Left ventricle myocardium superior (tissue), 1 donor: ENCODE data around the gene NUP210L. TPM values are rescaled to one million over a fixed set of nuclear protein-coding genes. Genes with fewer than 3 reads are reported as not detected.
"Not testable (repeated sequence)": the region's sequence is repeated elsewhere in the genome, so short reads cannot be mapped to it uniquely, and the experiment has no call there.

Experiments
- ATAC-seq: fragments of 200-7000 bp; cut with Tn5 transposase; one replicate; pipeline ENCODE4 v1.9.1; 2020; ENCODE audit warnings: mild to moderate bottlenecking, moderate library complexity
- DNase-seq: peaks from one replicate; pipeline ENCODE4 v3.0.0-alpha.2; 2020
- intact Hi-C: fragments of 100-400 bp; cut with micrococcal nuclease; formaldehyde crosslinking; loops from one replicate; pipeline ENCODE4 v1.11.0; 2022
- total RNA-seq: library from RNA; stranded (reverse); fragmentation: NEBNext Ultra II Directional; extraction: Animal tissue kit (Norgen Biotek cat#: 25700); gene quantifications from one replicate; pipeline ENCODE4 v1.2.1, GENCODE V29; 2021
- donor health status: DM: no; HTN: yes; CAD: no; lungs with severe emphysema.

The NUP210L gene
- total RNA-seq, 1 donor from 2014 or later: 0.27 TPM

DNA sequence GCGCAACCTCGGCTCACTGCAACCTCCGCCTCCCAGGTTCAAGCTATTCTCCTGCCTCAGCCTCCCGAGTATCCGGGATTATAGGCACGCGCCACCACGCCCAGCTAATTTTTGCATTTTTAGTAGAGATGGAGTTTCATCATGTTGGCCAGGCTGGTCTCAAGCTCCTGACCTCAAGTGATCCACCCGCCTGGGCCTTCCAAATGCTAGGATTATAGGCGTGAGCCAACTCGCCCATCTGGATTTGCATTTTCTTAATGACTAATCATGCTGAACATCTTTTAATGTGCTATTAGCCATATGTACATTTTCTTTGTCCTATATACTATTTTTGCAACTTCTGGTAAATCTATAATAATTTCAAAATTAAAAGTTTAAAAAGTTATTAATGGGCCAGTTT lies 31.7 kb downstream of the NUP210L start:
- ATAC-seq, DNase-seq, intact Hi-C loops: not testable (repeated sequence)

DNA sequence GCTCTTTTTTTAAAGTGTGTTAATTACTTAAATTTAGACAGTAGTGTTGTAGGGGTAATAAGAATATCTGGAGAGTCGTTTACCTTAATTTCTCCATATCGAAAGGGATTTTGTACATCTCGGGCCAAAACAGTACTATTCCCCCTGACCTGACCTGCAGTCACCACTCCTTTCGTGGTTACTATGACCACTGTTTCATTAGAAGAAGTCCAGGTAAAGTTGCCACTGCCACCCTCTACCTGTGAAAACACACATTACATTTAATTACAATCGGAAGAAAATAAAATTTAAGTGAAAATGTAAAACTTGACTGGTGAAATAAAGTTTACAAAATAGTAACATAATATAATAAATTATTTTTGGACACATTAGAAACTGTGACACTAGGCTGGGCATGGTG lies 37.2 kb downstream of the NUP210L start:
- ATAC-seq (no peak), DNase-seq (no peak)
- intact Hi-C loops: no loop called here

DNA sequence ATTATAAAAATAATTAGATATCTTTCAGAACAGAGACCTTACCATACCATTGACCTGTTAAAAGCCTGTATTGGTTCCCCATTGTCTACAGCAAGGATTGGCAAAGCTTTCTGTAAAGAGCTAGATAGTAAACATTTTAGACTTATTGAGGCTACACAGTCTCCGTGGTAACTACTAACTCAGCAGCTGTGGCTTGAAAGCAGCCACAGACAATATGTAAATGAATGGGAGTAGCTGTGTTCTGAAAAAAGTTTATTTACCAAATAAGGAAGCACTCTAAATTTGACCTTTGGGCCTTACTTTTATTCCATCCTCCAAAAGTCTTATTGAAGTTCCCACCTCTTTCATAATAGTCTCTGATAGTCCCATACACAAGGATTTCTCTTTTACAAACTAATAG lies 39.7 kb downstream of the NUP210L start:
- intact Hi-C loops: no loop called here
- no peak for ATAC-seq
- no peak for DNase-seq

DNA sequence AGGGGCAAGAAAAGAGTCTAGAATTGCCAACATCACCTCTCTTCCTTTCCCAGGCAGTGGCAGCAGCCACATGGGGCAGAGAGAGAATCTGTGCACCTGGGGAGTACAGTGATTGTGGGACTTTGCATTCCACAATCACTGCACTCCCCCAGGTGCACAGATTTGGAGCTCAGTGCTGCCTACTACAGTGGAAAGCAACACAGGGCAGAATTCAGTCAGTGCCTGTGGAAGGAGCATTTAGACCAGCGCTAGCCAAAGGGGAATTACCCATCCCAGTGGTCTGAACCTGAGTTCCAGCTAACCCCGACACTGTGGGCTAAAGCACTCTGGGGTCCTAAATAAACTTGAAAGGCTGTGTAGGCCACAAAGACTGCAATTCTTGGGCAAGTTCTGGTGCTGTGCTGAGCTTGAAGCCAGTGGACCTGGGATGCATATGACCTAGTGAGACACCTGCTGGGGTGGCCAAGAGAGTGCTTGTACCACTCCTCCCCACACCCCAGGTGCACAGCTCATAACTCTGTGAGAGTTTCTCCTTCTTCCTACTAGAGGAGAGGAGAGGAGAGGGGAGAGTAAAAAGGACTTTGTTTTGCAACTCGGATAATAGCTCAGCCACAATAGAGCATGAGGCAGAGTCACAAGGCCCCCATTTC lies 50.3 kb downstream of the NUP210L start:
- intact Hi-C loops: no loop called here
- ATAC-seq (no peak), DNase-seq (no peak)

DNA sequence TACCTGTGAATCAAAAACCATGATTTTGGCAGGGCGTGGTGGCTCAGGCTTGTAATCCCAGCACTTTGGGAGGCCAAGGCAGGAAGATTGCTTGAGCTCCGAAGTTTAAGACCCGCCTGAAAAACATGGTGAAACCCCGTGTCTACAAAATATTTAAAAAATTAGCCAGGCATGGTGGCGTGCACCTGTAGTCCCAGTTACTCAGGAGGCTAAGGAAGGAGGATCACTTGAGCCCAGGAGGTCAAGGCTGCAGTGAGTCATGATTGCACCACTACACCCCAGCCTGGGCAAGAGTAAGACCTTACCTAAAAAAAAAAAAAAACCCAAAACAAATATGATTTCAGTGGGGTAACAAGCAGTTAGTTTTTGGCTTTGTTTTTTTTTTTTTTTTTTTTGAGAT lies 54.7 kb downstream of the NUP210L start:
- ATAC-seq, intact Hi-C loops, DNase-seq: not testable (repeated sequence)

DNA sequence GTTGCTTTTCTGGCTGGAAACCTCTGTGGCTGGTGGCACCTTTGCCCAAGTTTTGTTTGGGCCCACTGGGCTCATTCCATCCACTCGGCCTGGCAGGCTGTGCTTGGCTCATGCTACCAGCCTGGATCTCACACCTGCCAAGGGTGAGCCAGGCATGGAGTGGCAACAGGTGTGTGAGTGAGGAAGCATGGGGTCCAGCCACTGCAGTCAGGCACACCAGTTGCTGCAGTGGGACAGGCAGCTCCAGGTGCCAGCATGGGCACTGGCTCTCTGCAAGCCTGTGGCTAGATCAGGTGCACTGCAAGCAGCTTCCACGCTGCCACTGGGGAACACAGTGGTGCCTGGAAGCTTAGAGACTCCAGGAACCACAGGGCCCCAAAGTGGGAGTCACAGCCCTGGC lies 57.0 kb downstream of the NUP210L start:
- DNase-seq (no peak), ATAC-seq (no peak)
- intact Hi-C loops: no loop called here

DNA sequence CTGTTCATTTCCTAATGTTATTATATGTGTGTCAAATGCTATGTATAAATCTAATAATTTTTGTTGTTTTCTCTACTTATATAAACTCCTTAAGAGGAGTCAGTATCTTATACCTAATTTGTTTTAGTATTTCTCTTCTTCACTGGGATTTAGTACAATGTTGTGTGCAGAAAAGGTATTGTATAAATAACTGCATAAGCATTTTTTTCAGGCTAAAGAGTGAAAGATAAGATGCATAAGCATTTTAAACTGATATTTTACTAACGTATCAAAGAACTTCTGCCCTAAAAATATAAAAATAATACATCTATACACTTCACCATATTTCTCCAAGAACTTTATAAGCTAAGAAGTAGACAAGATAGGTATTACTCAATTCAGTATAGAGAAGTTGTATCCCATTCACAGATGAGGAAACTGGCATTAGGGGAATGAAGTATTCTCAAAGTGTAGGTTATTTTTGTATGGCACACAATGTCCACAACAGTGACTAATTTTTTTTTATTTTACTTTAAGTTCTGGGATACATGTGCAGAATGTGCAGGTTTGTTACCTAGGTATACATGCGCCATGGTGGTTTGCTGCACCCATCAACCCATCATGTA lies 59.3 kb downstream of the NUP210L start:
- ATAC-seq: no peak
- intact Hi-C loops: no loop called here
- DNase-seq: no peak

DNA sequence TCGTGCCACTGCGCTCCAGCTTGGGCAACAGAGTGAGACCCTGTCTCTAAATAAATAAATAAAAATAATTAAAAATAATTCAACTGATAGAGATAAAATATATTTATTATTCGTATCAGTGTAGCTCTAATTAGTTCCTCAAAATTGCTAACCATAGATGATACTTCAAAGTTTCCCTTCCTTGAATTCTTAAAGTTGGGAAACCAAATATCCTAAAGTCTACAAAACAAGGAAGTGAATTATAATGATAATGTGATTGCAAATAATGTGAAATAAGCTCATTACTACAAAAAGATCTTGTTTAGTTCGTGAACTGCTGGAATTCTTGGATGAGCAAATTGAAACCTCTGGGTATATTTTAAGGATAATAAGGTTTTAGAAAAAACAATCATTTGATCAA lies 60.5 kb downstream of the NUP210L start:
- intact Hi-C loops: no loop called here
- DNase-seq (no peak), ATAC-seq (no peak)

DNA sequence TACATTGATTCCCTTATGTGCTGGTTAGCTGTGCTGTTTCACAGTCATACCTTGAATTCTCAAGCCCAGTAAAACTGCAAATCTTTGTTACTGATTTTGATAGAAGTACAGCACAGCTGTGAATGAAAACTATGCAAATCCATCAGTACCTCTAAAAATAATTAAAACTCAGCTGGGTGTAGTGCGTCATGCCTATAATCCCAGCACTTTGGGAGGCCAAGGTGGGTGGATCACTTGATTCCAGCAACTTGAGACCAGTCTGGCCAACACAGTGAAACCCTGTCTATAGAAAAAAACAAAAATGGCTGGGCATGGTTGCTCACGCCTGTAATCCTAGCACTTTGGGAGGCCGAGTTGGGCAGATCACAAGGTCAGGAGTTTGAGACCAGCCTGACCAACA lies 61.2 kb downstream of the NUP210L start:
- DNase-seq (no peak), ATAC-seq (no peak)
- intact Hi-C loops: no loop called here

DNA sequence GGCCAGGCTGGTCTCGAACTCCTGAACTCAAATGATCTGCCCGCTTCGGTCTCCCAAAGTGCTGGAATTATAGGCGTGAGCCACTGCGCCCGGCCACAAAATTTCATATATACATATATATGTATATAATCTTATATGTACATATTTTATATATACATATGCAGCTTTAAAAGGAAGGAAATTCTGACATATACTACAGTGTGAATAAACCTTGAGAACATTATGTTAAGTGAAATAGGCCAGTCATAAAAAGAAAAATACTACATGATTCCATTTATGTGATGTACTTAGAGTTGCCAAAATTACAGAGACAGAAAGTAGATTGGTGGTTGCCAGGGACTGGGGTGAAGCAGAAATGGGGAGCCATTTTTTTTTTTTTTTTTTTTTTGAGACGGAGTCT lies 63.2 kb downstream of the NUP210L start:
- intact Hi-C loops: no loop called here
- DNase-seq (no peak), ATAC-seq (no peak)

DNA sequence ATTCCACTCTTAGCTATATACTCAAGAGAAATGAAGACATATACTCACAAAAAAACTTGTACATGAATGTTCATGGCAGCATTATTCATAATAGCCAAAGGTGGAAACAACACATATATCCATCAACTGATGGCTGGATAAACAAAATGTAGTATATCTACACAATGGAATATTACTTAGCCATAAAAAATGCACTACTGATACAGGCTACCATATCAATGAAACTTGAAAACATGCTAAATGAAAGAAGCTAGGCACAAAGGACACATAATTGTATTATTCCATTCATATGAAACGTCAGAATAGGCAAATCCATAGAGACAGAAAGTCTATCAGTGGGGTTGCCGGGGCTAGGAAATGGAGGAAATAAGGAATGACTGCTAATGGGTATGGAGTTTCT lies 67.3 kb downstream of the NUP210L start:
- intact Hi-C loops: no loop called here
- no peak for DNase-seq
- no peak for ATAC-seq

DNA sequence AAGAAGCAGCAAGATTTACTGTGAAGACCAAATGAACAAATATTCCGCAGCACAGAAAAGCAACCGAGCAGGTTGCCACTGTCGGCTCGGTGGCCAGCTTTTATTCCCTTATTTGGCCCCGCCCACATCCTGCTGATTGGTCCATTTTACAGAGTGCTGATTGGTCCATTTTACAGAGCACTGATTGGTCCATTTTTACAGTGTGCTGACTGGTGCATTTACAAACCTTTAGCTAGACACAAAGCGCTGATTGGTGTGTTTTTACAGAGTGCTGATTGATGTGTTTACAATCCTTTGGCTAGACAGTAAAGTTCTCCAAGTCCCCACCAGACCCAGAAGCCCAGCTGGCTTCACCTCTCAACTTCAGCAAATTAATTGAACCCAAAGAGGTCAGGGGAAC lies 71.8 kb downstream of the NUP210L start:
- intact Hi-C loops, DNase-seq, ATAC-seq: not testable (repeated sequence)

DNA sequence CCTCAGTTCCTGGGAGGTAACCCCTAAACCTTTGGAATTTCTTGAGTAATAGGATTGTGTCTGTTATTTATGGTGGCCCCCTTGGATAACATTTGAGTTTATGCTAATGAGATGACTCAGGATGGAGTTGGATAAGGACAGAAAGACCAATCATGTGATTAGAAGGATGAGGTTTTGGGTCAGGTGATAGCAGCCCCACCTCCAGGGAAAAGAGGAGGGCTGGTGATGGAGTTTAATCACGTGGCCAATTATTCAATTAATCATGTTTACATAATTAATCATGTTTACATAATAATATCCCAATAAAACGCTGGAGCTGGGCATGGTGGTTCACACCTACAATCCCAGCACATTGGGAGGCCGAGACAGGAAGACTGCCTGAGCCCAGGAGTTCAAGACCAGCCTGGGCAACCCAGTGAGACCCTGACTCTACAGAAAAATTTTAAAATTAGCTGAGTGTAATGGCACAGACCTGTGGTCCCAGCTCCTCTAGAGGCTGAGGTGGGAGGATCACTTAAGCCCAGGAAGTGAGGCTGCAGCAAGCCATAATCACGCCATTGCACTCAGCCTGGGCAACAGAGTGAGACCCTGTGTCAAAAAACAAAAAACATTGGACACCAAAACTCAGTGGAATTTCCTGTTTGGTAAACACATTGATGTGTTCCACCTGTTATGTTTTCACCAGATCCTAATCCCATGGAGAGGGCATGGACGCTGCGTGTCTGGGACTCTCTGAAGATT lies 73.3 kb downstream of the NUP210L start:
- DNase-seq: no peak
- ATAC-seq: no peak
- intact Hi-C loops: no loop called here

DNA sequence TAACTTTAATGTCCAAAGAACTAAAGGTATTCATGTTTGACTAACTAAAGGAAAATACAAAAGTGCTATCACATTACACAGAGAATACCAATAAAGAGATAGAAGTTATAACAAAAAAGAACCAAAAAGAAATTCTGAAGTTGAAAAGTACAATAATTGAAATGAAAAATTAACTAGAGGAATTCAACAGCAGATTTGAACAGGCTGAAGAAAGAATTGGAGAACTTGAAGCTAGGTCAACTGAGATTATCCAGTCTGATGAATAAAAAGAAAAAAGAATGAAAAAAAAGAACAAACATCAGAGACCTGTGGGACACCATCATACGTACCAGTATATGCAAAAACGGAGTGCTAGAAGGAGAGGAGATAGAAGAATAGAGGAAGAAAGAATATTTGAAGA lies 78.5 kb downstream of the NUP210L start:
- DNase-seq (no peak), ATAC-seq (no peak)
- intact Hi-C loops: no loop called here

DNA sequence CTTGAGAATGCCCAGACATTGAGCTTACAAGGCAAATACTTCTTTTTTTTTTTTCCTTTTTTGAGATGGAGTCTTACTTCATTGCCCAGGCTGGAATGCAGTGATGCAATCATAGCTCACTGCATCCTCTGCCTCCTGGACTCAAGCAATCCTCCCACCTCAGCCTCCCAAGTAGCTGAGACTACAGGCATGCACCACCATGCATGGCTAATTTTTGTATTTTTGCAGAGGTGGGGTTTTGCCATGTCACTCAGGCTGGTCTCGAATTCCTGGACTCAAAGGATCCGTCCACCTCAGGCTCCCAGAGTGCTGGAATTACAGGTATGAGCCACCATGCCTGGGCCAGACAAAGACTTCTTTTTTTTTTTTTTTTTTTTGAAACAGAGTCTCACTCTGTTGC lies 79.1 kb downstream of the NUP210L start:
- ATAC-seq: no peak
- intact Hi-C loops: no loop called here

DNA sequence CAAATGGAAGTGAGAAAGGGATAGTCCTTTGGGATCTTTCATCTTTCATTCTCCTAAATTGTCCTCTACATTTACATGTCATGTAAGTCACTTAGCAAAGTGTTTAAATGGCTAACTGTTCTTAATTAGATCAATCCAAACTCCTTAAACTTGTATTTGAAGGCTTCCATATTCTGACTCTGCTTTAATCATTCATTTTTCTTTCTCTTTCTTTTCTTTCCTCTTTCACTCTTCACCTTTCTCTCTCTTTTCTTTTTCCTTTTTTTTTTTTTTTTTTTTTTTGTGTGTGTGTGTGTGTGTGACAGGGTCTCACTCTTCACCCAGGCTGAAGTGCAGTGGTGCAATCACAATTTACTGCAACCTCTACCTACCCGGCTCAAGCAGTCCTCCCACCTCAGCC lies 92.6 kb downstream of the NUP210L start:
- DNase-seq (no peak), ATAC-seq (no peak)
- intact Hi-C loops: no loop called here

More for the DNA sequence above, 79.1 kb downstream of the NUP210L start:
- DNase-seq: no peak

DNA sequence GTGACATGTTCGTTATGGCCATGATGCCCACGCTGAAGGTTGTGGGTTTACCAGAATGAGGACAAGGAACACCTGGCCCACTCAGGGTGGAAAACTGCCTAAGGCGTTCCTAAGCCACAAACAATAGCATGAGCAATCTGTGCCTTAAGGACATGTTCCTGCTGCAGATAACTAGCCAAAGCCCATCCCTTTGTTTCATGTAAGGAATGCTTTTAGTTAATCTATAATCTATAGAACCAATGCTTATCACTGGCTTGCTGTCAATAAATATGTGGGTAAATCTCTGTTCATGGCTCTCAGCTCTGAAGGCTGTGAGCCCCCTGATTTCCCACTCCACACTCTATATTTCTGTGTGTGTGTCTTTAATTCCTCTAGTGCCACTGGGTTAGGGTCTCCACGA lies 107.4 kb downstream of the NUP210L start:
- intact Hi-C loops, DNase-seq, ATAC-seq: not testable (repeated sequence)

DNA sequence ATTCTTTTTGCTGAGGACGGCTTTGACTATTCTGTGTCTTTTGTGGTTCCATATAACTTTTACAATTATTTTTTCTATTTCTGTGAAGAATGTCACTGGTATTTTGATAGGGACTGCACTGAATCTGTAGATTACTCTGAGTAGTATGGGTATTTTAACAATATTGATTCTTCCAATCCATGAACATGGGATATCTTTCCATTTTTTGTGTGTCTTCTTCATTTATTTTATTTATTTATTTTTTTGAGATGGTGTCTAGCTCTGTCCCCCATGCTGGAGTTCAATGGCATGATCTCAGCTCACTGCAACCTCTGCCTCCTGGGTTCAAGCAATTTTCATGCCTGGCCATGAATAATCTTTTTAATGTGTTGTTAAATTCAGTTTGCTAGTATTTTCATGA lies 121.2 kb downstream of the NUP210L start:
- intact Hi-C loops, DNase-seq, ATAC-seq: not testable (repeated sequence)

DNA sequence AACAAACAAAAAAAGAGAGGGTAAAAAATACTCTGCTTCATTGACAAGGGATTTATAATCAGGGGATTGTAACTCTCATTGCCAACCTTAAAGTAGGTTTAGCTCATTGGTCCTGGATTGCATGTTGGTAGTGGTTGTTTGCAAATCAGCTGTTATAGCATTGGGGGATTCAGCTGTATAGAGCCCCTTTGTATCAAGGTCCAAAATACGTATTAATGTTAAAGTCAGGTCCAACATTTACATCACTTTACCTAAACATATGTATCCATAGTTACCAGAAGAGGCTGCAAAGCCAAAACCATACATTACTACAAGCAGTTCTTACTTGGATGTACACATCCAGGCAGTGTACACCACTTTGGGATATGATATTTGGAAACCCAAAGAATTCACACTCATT lies 134.9 kb downstream of the NUP210L start:
- DNase-seq (no peak), ATAC-seq (no peak)
- intact Hi-C loops: no loop called here

DNA sequence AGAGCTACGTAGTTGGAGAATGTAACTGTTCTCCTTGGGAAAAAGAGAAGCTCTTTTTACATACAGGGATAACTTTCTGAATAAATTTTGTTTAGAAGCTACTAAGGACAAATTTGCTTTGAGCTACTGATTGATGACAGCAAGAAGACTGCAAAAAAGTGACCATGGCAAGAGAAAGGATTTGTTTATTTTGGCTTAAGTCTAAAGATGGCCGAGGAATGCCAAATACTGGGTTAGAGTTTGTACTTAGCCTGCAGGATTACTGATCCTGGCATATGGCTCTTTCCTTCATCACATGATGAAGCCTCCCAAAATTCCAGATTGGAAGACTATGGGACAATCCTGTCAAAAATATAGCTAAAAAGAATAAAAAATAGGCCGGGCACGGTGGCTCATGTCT lies 135.6 kb downstream of the NUP210L start:
- no peak for ATAC-seq
- intact Hi-C loops: no loop called here
- DNase-seq: no peak
